22Rv1 (cell line): Measurements from ENCODE around the gene TREH.

Source experiments
- H3K27ac ChIP-seq: fragments of 450-650 bp; 2 replicates; pipeline ENCODE4 v1.5.1; 2017
- ZFX ChIP-seq: fragments of 450-650 bp; IDR thresholded peaks from 2 replicates; pipeline ENCODE4 v1.6.1; 2017; ENCODE audit warnings: antibody characterized with exemption, borderline replicate concordance
- TF ChIP-seq, protein P1 (sequence below): fragments of 450-650 bp; IDR thresholded peaks from 2 replicates; pipeline ENCODE4 v1.5.1; 2017; ENCODE audit warnings: mild to moderate bottlenecking

The TREH gene

DNA sequence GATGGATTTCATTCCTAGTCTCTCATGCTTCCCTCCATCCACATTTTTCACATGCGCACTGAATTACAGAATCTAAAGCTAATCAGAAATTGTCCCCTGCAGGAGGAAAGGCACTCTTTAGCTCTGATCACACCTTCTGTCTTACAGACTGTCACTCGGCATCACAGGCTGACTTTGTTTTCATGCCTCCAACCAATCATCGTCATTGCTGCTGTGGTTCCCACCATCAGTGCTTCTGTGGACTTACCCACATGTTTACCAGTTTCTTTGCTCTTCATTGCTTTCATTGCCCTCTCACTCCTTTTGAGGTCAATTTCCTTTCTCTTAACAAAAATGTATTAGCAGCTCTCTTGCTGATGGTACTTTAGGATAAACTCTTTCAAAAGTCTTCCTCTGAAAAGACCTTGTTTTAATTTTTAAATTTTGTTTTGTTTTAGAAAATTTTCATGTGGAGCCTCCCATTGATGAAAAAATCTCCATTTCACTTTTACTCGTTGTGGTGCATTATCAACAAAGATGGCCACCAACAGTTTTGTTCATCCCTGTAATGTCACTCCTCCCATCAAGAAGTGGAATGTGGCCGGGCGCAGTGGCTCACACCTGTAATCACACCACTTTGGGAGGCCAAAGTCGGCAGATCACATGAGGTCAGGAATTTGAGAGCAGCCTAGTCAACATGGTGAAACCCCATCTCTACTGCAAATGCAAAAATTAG lies 20.2 kb upstream of the TREH start:
- no peak overlapping the region for H3K27ac ChIP-seq
- no peak for TF ChIP-seq ZFX
- TF ChIP-seq, protein P1, sequence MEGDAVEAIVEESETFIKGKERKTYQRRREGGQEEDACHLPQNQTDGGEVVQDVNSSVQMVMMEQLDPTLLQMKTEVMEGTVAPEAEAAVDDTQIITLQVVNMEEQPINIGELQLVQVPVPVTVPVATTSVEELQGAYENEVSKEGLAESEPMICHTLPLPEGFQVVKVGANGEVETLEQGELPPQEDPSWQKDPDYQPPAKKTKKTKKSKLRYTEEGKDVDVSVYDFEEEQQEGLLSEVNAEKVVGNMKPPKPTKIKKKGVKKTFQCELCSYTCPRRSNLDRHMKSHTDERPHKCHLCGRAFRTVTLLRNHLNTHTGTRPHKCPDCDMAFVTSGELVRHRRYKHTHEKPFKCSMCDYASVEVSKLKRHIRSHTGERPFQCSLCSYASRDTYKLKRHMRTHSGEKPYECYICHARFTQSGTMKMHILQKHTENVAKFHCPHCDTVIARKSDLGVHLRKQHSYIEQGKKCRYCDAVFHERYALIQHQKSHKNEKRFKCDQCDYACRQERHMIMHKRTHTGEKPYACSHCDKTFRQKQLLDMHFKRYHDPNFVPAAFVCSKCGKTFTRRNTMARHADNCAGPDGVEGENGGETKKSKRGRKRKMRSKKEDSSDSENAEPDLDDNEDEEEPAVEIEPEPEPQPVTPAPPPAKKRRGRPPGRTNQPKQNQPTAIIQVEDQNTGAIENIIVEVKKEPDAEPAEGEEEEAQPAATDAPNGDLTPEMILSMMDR, result no peak

DNA sequence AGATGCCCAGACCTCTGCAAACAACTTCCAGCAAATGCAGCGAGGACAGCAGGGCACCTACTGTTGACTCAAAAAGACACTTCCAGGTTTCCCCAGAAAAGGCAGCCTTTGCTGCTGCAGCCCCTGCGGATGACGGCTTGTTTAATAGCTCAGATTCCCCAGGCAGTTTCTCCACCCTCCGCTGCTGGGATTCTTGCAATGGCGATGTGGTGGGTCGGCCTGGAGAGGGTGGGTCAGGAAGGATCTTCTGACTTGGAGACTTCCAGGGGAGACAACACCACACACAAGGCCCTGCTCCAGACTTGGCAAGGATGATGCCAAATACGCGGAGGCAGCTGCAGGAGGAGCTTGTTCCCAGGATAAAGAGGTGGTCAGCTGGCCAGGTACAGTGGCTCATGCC lies 17.9 kb upstream of the TREH start:
- H3K27ac ChIP-seq, result no peak overlapping the region
- TF ChIP-seq ZFX, result no peak
- TF ChIP-seq, protein P1, result no peak

DNA sequence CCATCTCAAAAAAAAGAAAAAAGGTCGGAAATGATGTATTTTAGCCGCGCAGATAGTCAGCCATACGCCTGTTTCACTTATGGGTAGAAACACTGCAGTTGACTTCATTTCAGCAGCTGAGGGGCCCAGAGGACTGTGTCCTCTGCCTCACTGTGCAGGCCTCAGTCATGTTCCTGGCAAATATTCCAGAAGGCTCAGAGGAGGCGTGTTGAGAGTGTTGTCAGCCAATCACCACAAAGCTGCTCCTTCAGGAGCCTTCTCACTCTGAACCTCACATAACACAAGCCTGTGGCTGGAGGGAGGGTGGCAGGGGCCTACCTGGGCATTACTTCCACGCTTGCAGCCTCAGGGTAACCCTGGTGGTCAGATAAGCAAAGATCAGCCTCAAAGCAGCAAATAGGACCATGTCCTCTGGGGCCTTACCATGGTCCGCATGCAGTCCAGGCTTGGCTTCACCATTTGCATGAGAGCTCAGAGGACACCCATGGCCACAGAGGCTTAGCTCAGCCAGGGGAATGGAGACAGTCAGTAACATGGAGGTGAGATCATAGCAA lies 17.3 kb upstream of the TREH start:
- H3K27ac ChIP-seq, result no peak overlapping the region
- TF ChIP-seq, protein P1, result no peak
- TF ChIP-seq ZFX, result no peak

DNA sequence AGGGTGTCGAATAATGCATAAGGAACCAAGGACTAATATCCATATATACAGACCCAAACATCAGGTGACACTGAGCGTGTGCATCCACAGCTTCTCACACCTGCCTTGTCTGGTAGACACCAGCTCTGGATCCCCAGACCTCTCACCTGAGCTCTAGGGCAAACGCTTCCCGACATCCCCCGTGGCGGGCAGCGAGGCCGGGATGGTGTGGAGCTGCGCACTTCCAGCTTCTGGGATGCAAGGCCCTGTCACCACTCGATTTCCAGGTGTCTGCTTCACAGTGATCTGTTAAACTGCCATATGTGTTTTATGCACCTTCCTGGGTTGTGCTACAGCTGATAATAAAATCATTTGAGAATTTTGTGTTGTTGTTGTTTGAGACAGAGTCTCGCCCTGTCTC lies 15.3 kb upstream of the TREH start:
- no peak overlapping the region for H3K27ac ChIP-seq
- TF ChIP-seq, protein P1, result no peak
- no peak for TF ChIP-seq ZFX

DNA sequence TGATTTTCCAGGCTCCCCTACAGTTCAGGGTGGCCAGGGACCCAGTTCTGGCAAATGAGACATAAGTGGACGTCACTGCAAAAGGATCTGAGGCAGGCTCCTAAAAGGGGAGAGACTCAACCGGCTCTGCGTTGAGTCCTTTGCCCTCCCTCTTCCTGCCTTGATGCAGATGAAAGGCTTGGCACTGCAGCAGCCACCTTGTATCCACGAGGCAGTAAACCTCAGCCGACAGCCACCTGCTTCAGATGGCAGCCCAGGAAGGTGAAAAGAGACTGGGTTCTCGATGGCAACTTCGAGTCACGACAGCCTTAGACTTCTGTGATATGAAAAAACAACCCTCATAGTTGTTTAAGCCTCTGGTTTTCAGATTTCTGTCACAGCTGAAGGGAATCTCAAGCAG lies 14.7 kb upstream of the TREH start:
- no peak overlapping the region for H3K27ac ChIP-seq
- no peak for TF ChIP-seq ZFX
- TF ChIP-seq, protein P1, result no peak

DNA sequence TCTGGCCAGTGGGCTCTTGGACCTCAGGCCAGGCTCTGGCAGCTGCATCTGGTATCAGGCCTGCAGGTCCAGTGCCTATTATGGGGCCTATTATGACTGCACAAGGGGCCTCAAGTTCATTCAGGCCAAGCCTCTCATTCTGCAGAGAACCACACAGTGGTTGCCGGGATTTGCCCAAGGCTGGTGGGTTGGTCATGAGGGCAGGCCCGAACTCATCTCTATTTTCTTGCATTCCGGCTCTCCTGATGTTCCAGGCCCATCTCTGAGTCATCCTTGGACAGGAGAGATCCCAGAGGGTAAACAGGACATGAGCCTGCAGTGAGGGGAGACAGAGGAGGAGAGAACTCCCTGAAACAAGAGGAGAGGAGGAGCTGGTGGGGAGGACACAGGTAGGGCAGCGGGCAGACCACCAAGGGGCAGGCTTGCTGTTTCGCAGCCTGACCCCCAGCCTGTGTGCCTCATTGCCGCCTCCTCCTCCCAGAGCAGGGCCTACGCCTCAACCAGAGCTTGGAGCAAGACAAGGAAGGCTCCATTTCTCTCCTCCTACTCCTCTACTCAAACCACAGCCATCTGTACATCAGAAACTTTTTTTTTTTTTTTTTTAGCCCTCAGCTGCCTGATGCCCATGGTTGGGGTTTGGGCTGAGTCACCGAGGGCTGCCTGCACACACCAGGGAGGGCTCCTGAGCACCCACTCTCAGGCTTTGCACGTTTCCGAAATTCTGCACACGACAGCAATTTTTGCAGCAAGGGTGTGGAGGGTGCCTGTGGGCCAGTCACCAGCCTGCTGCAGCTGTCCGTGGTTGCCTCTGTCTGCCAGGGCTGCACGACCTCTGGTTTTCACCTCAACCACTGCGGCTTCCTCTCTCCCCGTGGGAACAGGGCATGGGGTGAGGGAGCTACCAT lies 12.7 kb upstream of the TREH start:
- no peak overlapping the region for H3K27ac ChIP-seq
- TF ChIP-seq, protein P1, result no peak
- no peak for TF ChIP-seq ZFX
